KOPT-K1 (cell line): ENCODE measurements around the gene AK8.
"Not testable (repeated sequence)": the region's sequence is repeated elsewhere in the genome, so short reads cannot be mapped to it uniquely, and the experiment has no call there.

Experiments used
- H3K27ac ChIP-seq: fragments of 200-600 bp; sonication (generic); 2 replicates; pipeline ENCODE4 v1.5.1; 2016; ENCODE audit warnings: antibody characterized with exemption, mild to moderate bottlenecking, low read depth, low read length; ENCODE audit not compliant: poor library complexity, severe bottlenecking
- H3K36me3 ChIP-seq: fragments of 200-600 bp; sonication (generic); 2 replicates; pipeline ENCODE4 v1.5.1; 2017; ENCODE audit warnings: antibody characterized with exemption, mild to moderate bottlenecking, low read length, moderate library complexity; ENCODE audit not compliant: insufficient read depth
- H3K9me3 ChIP-seq: fragments of 200-600 bp; sonication (generic); 2 replicates; pipeline ENCODE4 v1.5.1; 2017; ENCODE audit warnings: antibody characterized with exemption, low read length, mild to moderate bottlenecking; ENCODE audit not compliant: insufficient read depth, poor library complexity, severe bottlenecking

Gene AK8

DNA sequence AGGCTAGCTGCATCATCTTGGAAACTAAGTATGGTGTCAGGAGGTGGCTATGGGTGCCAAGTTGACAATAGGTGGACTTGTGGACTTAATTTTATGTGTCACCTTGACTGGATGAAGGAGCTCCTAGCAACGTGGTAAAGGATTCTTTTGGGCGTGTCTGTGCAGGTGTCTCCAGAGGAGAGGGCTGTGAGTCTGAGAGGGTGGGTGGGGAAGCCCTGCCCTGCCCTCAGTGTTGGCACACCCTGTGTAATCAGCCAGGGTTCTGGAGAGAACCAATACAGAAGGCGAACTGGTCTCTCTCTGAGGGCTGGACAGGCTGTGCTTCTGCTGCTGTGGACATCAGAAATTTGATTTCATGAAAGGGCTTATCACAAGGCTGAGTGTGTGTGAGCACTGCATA, 146.9 kb downstream of the AK8 start:
- no peak overlapping the region for H3K27ac ChIP-seq
- no peaks in the 10 kb centered on the region for H3K9me3 ChIP-seq
- H3K36me3 ChIP-seq: no peaks in the 10 kb centered on the region

DNA sequence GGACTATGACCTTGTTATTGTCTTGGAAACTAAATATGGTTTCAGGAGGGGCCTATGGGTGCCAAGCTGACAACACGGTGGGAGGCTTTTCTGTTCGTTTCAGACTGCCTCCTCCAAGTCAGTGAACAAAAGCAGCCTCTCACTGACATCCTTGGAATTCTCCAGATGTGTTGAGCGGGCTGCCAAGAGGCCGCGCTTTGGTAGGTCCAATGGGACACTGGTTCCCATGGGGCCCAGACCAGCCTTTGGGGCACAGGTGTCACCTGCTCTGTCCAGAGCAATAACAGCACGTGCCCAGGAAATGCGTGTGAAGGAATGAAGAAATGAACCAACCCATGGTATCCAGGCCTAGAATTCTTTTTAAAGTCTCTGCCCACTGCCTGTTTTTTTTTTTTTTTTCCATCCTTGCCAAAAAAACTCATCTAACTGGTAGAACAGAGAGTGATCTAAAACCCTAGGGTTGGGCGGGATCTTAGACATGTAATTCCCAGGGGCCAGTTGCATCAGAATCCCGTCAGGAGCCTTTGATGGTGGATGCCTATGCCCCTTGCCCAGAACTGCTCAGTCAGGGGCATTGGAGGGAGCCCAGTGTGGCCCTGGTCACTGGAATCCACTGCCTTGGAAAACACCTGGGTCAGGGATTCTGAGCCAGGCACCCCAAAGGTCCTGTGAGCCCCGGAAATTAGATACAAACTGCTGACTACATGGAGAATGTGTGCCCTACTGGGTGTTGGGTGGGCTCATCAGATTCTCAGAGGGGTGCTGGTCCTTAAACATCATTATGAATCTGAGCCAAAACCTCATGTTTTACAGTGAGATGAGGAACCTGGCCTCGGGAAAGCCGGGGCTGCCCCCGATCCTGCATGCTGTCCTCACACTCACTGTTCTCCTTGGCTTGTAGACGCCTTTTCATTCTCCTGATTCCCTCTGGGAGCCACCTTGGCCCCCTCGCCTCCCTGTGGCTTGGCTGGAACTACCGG, 147.7 kb downstream of the AK8 start:
- Histone ChIP-seq H3K36me3 (no peaks in the 10 kb centered on the region), H3K9me3 (no peaks in the 10 kb centered on the region), H3K27ac (no peak overlapping the region)

DNA sequence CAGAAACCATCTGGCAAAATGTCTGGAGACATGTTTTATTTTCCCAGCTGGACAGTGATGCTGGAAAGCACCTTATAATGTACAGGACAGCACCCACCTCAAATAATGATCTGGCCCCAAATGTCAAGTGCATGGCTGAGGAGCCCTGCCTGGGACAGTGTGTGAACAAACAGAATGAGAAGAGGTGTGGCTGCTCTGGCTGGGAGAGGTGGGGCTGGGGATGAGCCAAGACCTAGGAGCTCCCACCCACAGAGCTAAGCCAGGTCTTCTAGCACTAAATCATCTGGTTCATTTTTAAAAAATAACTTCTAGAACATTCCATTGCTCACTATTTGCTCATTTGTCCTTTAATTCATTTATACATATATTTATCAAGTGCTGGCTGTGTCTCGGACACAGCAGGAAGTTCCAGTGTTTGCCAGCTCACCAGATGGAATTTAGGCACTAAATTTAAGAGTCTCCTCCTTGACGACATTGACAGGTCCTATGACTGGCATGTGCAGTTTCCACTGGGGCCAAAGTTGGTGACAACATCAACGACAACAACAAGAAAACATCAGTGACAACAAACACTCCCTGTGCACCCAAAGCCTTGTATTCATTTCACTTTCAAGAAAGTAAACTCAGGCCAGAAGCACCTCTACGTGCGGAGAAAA, 148.7 kb downstream of the AK8 start:
- H3K27ac ChIP-seq: no peak overlapping the region
- H3K9me3 ChIP-seq: no peaks in the 10 kb centered on the region
- H3K36me3 ChIP-seq: no peaks in the 10 kb centered on the region

DNA sequence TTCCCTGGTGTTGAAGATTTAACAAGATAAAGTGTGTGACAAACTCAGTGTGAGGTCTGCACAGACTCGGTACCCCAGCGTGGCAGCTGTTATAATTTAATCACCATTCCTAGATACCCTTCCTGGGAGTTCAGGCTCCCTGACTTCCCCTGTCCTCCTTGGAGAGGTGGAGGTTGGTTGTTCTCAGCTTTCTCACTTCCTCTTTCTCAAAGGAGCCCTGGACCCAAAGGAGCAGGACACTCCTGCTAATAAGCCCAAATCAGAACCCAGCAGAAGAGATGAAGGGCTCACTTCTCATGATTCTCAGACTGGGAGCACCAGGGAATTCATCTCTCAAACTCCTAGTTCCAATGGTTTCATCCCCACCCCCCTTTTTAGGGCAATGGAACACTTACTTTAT, 149.6 kb downstream of the AK8 start:
- Histone ChIP-seq H3K36me3 (no peaks in the 10 kb centered on the region), H3K27ac (no peak overlapping the region), H3K9me3 (no peaks in the 10 kb centered on the region)

DNA sequence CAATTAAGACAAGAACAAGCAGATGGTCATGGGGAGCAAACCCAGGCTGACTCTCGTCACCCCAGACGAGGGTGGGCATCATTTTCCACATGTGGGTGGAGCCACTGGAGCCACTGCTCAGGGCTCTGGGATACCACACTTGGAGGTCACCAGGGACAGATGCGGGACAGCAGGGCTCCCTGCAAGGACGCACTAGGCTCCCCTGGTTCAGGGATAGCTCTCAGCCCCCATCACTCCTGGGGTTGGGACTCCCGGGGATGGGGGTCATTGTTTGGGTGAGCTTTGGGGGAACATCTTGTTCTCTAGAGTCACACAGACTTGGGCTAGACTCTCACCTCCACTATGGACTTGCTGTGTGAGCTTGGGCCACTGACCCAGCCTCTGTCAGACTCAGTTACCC, 150.0 kb downstream of the AK8 start:
- H3K9me3 ChIP-seq: no peaks in the 10 kb centered on the region
- no peaks in the 10 kb centered on the region for H3K36me3 ChIP-seq
- no peak overlapping the region for H3K27ac ChIP-seq

DNA sequence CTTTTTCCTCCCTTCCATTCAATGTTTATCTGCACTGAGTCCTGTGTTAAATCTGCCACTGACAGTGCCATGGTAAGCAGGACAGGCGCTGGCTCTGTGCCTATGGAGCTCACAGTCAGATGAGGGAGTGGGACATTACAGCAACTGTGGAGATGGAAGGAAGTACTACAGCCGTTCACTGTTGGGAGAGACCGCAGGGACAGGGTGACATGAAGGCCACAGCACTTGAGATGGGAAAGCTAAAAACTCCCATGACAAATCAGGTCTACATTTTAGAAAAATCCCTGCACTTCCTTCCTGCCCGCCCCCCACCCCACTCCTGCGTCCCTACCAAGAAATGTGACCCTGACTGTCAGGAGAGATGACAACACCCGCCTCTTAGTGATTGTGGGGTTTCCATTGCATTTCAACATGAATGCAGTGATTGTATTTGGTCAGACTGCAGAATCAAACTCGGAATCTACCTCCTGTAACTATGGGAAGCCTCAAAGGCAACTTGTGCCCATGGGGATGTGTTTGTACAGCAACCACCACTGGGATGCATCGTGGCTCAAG, 151.4 kb downstream of the AK8 start:
- H3K27ac ChIP-seq: no peak overlapping the region
- H3K9me3 ChIP-seq: no peaks in the 10 kb centered on the region
- no peaks in the 10 kb centered on the region for H3K36me3 ChIP-seq

DNA sequence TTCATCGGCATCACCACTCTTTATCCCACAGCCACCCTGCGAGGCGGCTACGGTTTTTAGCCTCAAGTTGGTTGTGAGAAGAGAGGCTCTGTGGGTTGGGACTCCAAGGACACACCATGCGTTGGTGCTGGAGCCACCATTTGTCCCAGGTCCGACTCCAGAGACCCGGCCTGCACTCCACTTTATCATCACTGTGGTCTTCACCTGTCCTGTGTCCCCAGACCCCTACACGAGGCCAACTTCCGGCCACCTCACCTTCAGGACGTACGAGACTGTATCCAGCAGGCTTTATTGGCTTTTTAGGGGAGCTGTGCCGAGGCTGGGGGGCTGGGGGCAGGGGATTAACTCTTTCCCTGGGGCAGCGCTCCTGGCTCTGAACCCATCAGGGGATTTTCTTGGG, 152.8 kb downstream of the AK8 start:
- no peak overlapping the region for H3K27ac ChIP-seq
- no peaks in the 10 kb centered on the region for H3K36me3 ChIP-seq

DNA sequence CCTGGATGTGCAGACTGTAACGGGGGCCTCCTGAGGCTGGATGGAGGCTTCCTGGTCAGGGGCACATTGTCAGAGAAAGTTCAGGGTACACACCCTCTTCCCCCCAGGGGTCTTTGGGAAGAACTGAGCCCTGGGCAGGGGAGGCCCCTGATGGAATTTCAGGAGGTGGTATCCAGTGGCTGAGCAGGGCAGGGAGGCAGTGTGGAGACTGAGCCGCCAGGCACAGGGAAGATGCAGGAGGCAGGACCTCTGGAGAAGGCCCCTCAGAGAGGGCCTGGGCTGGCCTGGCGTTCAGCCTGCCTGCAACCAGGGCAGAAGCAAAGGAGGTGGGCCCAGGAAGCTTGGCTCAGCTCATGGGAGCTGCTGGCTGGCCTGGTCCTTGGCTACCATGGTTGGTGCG, 154.3 kb downstream of the AK8 start:
- Histone ChIP-seq H3K36me3 (no peaks in the 10 kb centered on the region), H3K27ac (no peak overlapping the region), H3K9me3 (no peaks in the 10 kb centered on the region)

More for the DNA sequence above, 152.8 kb downstream of the AK8 start:
- no peaks in the 10 kb centered on the region for H3K9me3 ChIP-seq

DNA sequence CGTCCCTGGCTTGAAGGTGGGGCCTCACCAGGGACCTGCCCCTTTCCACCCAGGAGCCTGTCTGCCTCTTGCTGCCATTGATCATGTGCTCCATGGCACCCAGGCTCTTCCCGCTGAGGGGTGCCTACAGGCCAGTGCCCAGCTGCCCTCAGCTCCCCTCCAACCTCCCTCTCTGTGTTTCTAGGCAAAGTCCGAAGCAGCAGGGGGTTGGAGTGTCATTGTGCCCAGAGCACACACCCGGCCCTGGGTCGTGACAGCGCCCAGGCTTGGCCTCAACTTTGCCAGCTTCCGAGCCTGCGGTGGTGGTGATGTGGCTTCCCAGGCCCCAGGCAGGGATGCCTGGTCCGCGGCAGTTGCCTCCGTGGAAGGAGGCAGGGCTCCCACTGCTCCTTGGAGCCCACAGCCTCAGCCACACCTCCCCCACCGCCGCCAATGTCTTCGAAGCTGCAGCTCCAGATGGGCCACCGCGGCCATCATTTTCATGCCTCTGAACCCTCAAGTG, 155.5 kb downstream of the AK8 start:
- Histone ChIP-seq H3K36me3 (no peaks in the 10 kb centered on the region), H3K9me3 (no peaks in the 10 kb centered on the region), H3K27ac (no peak overlapping the region)

DNA sequence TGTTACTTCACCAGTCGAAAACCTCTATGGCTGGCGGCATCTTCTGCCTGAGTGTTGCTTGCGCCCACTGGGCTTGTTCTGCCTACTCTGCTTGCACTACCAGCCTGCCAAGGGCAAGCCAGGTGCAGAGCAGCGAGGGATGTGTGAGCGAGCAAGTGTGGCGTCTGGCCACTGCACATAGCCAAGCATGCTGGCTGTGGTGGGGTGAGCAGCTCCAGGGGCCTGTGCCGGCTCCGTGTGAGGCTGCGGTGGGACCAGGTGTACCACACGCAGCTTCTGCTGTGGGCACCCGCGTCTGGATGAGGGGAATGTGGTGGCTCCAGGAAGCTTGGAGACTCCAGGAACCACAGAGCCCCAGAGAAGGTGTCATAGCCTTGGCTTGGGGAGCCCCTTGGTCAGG, 156.4 kb downstream of the AK8 start:
- H3K27ac ChIP-seq: no peak overlapping the region
- no peaks in the 10 kb centered on the region for H3K9me3 ChIP-seq
- no peaks in the 10 kb centered on the region for H3K36me3 ChIP-seq

DNA sequence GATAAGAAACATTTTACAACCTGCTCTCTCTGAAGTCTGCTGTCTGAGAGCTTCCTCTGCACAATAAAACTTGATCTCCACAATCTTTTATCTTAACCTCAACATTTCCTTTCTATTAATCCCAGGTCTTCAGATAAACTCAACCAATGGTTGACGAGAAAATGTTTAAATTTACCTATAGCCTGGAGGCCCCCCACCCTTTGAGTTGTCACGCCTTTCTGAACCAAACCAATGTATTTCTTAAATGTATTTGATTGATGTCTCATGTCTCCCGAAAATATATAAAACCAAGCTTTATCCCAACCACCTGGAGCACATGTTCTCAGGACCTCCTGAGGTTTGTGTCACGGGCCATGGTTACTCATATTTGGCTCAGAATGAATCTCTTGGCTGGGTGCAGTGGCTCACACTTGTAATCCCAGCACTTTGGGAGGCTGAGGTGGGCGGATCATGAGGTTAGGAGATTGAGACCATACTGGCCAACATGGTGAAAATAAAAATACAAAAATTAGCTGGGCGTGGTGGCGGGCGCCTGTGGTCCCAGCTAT, 159.6 kb downstream of the AK8 start:
- not testable (repeated sequence) for H3K9me3 ChIP-seq, H3K36me3 ChIP-seq, H3K27ac ChIP-seq

DNA sequence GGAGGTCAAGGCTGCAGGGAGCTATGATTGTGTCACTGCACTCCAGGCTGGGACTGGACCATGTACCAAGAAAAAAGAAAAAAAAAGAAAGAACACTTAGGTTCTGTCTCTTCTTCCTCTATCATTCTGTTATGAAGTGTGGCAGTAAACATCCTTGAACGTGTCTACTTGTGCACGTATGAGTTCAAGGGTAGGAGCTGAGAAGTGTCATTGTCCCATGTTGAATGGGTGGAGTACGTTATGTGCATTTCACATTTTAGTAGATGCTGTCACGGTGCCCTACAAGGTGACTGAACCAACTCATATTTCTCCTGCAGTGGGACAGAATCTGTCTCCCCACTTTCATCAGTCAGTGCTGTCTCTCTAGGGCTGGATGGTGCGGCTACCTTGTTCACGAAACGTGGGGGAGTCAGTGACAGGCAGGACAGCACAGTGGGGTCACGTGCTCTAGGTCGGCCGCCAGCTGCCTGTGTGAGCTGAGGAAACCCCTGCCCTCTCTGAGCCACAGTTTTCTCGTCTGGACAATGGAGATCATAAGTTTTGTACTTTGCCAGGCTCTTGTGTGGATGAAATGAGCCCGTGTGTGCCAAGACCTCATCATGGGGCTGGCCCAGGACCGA, 160.6 kb downstream of the AK8 start:
- Histone ChIP-seq H3K27ac (no peak overlapping the region), H3K36me3 (no peaks in the 10 kb centered on the region), H3K9me3 (no peaks in the 10 kb centered on the region)

DNA sequence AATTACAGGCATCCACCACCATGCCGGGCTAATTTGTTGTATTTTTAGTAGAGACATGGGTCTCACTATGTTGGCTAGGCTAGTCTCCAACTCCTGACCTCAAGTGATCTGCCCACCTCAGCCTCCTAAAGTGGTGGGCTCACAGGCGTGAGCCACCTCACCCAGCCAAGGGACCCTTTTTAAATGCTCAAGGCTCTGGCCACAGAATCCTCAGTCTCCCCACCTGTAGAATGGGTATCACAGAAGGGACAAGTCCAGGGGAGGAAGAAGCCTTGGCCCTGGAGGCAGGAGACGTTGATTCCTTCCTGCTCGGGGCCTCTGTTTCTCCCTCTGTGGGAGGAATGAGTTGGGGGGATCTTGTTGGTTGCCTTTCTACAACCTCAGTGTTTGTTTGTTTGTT, 162.1 kb downstream of the AK8 start:
- Histone ChIP-seq H3K27ac (no peak overlapping the region), H3K9me3 (no peaks in the 10 kb centered on the region), H3K36me3 (no peaks in the 10 kb centered on the region)

DNA sequence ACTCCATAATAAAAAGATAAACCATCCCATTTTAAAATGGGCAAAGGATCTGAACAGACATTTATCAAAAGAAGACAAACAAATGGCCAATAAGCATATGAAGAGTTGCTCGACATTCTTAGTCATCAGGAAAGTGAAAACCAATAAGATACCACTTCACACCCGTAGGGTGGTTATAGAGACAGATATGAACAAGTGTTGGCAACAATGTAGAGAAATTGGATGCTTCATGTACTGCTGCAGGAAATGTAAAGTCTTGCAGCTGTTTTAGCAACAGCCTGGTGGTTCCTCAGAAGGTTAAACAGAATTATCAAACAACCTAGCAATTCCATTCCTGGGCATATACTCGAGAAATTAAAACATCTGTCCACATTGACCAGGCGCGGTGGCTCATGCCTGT, 165.3 kb downstream of the AK8 start:
- H3K9me3 ChIP-seq: no peaks in the 10 kb centered on the region
- no peak overlapping the region for H3K27ac ChIP-seq

DNA sequence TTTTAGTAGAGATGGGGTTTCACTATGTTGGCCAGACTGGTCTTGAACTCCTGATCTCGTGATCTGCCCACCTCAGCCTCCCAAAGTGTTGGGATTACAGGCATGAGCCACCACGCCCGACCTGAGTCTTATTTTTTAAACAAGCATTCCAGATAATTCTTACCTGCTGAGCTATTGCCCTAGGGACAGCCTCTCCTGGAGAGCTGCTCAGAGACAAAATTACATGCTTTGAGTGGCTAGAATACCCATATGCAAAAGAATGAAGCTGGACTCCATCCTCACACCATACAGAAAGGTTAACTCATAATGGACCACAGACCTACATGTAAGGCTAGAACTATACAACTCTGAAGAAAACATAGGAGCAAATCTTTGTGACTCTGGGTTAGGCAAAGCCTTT, 166.2 kb downstream of the AK8 start:
- Histone ChIP-seq H3K36me3 (no peaks in the 10 kb centered on the region), H3K27ac (no peak overlapping the region), H3K9me3 (no peaks in the 10 kb centered on the region)

More for the DNA sequence above, 165.3 kb downstream of the AK8 start:
- no peaks in the 10 kb centered on the region for H3K36me3 ChIP-seq
